HG03060 (cell line): ENCODE results near the gene AKAP13.
"Not testable (repeated sequence)": the region's sequence is repeated elsewhere in the genome, so short reads cannot be mapped to it uniquely, and the experiment has no call there.

Source experiments
- ATAC-seq: cut with Tn5 transposase; IDR thresholded peaks from one replicate; pipeline ENCODE4 v1.9.1; 2021; ENCODE audit warnings: low read depth, moderate number of reproducible peaks; ENCODE audit not compliant: unreplicated experiment

Gene AKAP13

DNA sequence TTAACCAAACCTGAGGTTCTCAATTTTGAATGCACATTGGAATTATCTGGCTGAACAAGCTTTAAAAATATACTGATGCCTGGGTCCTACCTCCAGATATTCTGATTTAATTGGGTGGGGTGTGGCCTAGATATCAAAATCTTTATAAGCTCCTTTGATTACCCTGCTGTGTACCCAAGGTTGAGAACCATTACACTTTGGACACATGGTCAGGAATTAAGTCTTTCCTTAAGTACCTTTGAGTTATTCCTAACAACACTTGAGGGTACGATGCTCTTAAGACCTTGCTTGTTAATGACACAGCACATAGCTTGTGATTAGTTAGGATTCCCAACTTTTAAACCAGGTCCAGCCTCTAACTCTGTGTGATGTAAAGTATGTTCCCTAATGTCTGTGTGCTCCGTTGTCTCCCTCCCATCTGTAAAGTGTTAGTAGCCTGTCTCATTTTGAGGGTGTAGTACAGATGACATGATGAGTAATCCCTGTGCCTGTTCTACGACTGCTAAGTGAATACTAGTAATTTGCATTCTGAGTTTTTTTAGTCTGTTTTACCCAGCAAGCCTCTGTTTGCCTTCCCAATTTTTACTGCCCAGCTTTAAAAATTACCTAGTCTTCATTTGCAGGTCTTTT is 259.5 kb downstream of the AKAP13 start:
- ATAC-seq, result peak; percentile 90

DNA sequence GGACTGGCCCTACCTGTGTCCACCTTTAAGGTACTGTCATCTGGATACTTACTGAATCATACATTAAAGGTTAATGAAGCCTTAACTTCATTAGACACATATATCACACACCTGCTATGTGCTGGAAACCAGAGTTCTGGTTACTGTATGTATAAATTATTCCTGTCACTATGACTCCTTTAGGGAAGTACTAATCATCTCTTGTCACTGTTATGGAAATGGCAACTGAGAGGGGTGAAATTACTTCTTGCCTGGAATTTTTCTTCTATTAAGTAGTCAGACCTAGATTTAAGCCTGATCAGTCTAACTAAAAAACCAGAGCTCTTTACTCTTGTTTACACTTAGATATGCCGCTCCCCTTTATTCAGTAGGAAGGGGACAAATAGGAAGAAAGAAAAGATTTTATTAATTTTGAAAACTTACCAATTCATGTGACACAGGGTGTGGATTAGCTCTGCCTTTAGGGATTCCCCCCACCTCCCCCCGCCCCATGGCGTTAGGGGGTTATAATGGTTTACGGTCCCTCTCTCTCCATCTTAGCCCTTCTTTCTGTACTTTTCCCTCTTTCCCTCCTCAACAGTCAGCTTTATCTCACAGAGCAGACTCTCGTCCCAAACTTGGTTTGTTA is 261.8 kb downstream of the AKAP13 start:
- no peak for ATAC-seq

DNA sequence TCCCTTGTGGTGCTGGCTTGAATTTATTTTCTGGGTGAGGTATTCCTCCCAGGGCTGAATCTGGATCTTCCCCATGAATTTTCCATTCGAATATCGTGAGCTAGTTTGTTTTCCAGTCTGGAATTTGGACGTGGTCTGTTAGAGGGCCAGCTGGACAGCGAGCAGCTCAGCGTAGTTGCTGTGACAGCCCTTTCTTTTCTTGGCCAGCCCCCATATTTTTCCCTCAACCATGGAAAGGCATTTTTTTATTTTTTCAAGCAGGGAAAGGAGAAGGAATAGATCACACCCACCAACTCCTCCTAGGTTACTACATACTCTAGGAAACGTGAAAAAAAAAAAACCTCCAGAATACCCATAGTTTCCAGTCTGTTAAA is 262.3 kb downstream of the AKAP13 start:
- no peak for ATAC-seq

DNA sequence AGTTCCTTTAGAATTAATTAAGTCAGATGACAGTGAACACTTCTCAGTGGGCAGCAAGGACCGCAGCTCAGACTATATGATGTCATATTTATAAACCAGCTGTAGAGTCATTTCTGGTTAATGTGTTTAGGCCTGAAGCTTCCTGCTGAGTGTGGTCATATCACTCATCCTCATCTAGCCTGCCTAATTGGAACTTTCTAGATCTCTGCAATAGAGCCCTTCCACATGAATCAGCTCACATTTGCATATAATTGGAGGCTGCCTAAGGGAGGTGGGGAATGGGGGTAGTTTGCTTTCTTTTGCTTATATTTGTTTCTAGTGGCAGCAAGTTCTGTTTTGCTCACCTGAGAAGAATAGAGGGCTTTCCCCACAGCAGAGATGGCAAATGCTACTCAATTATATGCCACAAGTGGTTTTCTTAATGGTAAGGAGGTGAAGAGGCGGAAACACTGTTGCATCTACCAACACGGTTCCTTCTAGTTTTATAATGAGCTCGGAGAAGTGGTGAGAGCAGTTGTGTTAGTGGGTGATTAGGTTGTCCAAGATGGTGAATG is 266.2 kb downstream of the AKAP13 start:
- no peak for ATAC-seq

DNA sequence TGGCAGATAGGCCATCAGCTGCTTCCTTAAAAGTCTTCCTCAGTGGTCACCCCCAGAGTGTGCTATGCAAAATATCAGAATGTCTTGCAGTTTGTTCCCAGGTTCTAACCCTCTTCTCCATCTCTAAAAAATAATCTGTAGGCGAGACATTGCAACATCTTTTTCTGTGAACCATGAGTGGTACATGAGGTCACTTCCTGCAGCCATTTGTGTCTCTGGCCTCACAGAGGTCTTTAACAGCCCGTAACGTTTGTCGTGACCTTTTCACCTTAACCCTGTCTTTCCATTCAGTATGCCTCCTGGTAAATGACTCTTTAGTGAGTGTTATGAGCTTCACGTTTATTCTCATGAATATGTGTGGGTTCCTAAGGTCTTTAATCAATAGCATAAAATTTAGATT is 269.0 kb downstream of the AKAP13 start:
- no peak for ATAC-seq

DNA sequence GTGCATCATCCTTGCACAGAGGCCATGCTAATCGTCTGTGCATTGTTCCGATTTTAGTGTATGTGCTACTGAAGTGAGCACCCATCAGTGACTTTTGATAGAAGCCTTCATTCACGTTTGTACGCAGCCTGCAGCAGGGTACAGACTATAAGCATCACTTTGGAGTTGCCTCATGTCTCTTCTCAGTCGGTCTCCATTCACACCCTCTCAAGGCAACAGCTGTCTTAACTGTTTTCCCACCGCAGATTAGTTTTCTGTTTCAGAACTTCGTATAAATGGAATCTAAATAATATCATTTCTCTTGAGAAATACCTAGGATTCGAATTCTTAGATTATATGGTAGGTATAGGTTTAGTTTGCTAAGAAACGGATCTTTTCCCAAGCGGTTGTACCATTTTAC is 271.1 kb downstream of the AKAP13 start:
- ATAC-seq, result no peak

DNA sequence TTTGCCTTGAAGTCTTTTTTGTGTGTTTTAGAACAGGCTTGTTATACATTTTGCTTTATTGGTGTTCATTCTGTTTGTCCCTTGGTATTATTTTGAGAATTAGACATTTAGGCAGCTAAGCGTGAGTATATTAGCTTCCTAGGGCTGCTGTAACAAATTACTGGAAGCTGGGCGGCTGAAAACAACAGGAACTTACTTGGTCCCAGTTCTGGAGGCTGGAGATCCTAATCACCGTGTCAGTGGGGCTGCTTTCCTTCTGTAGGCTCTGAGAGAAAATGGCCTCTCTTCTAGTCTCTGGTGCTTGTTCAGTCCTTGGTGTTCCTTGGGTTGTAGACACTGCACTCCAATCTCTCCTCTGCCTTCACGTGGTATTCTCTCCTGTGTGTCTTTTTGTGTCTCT is 272.1 kb downstream of the AKAP13 start:
- ATAC-seq, result no peak

DNA sequence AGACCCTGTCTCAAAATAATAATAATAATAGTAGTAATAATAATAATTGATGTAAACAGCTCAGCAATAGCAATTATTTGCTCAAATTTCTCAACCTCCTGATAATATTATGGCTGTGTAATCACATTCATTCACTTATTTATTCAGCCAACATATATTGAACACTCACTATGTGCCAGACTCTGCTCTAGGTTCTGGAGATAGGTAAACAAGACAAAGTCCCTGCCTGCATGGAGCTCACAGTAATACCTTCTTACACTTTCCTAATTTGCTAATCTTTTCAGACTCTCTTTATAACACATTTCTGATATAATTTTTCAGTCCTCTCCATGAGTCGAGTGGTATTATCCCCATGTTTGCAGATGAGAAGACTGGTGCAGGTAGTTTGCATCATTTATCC is 276.7 kb downstream of the AKAP13 start:
- no peak for ATAC-seq

DNA sequence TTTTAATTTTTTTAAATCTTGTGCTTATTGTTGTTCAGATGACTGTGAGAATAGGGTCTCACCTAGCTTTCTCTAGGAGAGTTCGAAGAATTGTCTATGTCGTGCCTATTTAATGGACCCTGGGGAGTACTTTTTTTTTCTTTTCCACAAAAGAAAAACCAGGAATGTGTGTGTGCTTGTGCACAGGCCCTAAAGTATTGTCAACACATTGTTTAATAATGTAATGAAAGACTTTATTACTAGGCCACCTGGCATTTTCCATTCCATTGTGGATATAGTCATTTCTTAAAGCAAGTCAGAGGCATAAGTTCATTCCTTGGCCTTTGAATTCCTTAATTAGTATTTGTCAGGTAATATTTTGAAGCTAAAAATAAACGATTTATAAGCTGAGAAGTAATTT is 278.4 kb downstream of the AKAP13 start:
- ATAC-seq, result no peak

DNA sequence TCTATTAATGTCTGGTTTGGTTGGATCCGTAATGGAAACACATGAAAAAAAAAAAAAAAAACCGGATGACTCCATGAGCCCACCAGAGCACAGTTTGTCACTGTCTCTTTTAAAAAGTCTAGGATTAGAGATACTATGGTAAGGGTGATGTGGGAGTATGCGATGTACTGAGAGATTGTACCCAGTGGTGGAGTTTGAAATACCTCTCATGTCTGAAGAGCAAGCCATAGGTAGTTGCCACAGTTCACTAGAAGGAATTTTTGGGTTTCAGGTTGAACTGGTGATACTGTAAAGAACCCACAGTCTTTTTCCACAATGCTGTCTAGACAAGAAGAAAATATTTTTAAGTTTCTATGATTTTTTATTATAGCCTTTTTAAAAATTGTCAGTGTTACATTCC is 281.5 kb downstream of the AKAP13 start:
- no peak for ATAC-seq

DNA sequence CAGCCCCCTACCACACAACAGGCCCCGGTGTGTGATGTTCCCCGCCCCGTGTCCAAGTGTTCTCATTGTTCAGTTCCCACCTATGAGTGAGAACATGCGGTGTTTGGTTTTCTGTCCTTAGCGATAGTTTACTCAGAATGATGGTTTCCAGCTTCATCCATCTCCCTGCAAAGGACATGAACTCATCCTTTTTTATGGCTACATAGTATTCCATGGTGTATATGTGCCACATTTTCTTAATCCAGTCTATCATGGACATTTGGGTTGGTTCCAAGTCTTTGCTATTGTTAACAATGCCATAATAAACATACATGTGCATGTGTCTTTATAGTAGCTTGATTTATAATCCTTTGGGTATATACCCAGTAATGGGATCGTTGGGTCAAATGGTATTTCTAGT is 285.3 kb downstream of the AKAP13 start:
- ATAC-seq, result not testable (repeated sequence)

DNA sequence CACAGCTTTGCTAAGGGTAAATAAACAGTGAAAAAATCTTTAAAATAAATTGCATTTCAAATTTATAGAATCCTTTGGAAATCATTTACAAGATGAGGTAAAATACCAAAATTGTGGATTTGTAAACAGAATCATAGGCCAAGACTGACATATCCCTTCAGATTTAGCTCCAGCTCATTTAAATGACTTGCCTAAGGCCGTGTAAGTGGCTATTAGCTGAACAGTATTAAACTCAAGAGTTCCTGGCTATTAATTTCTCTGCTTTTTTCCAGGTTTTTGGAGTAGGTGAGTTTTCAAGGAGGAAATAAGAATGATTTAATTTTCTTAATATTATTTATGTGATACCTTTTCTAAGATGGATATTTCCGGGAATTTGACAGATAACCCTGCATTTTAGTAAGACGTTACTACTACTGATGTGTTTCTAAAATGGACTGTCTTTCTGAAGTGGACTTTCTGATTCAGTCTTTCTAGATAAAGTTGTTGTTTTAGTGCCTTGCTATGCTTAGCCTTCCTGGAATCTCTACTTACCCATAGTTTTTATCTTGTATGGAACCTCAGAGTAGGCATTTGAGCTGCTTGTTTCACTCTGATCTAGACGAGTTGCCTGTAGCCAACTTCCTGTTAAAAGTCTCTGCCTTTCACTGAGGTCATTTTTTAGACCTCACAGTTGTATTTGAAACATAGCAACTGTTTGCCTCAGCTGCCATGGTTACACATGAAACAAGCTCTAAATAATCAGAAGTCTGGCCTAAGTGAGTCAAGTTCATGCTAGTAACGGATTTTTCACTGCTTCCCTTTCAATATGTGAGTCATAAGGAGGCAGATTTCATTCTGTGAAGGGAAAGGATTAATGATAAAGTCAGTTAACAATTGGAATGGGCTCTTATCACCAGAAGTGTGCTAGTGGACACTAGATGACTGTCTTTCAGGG is 287.4 kb downstream of the AKAP13 start:
- ATAC-seq, result peak; percentile 87

DNA sequence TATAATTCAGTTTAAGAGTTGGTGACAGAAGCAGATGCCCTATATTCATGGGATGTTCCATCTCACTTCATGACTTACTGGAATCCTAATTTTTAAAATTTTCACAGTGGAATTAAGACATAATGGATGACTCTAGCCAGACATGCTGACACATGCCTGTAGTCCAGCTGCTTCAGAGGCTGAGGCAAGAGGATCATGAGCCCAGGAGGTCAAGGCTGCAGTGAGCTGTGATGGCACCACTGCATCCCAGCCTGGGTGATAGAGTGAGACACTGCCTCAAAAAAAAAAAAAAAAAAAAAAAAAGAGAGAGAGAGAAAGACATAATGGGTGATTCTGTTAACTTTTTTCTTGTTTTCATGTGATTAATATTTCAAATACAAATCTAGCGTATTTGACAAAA is 290.8 kb downstream of the AKAP13 start:
- no peak for ATAC-seq

DNA sequence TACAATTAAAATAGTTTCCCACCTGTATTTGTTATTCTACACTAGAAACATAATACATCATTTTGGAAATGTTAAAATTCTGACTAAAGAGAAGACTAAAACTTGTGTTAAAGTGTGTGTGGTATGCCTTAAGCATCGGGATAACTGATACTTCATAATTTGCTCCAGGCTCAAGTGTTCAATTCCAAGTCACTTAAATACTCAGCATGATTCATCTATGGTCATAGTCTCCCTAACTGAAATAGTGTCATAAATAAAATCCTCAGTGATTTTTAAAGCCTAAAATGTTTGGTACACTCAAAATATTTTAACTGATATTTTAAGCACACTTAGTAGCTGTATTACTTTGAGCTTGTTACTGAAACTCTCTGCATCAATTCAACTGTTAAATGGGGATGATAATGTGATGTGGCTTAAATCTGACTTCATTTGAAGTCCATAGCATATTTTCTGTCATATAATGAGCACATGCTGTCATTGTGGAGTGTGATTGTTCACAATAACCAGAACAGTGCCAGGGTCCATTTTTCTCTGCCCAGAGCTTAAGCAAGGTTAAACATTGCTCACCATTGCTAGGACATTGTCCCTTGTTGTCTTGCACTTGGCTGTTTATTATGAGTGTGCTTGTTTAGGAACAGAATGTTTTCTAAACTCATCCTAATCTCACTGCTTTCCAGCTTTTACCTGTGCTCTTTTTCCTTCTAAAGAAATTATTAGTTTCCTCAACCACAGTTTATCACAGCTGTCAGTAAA is 292.1 kb downstream of the AKAP13 start:
- no peak for ATAC-seq

DNA sequence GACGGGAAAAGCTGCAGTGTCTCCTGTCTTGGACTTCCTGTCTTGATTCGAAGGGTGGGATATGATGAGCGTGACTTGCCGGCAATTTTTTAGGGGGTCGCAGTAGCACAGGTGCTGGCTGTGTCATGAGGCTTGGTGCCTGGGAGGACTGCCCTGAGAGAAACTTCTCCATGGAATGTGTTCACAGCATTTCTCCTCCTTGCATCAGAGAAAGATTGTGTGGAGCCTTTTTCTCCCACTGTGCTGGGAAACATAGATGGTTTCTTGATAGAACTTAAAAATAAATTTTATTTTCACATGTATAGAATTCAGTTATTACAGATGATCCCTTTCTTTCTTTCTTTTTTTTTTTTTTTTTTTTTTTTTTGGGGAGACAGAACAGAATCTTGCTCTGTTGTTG is 292.9 kb downstream of the AKAP13 start:
- no peak for ATAC-seq

DNA sequence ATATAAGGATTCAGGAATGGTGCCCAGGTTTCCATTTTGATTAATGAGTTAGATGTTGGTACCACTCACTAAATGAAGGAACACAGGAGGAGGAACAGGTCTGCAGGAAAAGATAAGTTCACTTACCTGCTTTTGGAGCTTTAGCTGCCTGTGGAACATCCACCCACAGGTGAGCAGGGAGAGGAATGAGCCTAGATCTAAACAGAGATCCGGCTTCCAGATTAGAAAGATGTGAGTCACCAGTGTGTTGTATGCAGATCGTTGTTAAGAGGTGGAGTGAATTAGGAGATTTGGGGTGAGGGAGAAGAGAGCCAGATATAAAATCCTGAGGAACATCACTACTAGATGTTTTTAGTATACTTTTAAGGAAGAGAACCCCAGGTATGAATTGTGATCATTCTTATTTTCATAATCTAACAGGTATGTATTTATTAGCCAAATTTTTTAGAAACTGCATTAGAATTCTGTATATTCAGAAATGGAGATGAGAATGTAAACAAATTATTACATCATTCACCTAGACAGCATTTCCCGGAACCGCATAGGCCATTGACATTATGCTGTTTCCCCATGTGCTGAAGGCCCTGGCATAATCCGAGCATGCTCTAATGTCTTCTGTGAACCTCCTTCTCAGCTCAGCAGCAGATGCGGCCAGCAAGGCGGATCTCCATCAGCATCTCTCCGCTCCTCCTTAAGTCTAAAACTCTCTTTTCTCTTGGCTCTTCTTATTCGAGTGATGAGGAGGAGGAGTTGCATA is 296.1 kb downstream of the AKAP13 start:
- ATAC-seq, result no peak

DNA sequence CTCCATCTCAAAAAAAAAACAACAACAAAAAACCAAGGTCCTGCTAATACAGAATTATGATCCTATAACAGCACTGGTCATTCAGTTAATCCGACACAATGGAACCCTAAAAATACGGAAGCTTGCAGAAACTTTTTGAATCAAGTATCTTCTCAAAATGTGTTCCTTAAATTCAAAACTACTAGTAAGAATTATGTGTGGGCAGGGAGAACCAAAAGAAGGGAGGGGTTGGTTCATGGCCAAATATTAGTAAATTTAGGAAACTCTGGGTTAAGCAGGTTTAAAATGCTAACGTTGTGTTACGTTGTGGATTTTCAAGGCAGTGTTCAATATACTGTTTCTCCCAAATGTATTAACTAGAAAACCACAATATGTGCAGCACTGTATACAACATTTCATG is 298.8 kb downstream of the AKAP13 start:
- no peak for ATAC-seq

DNA sequence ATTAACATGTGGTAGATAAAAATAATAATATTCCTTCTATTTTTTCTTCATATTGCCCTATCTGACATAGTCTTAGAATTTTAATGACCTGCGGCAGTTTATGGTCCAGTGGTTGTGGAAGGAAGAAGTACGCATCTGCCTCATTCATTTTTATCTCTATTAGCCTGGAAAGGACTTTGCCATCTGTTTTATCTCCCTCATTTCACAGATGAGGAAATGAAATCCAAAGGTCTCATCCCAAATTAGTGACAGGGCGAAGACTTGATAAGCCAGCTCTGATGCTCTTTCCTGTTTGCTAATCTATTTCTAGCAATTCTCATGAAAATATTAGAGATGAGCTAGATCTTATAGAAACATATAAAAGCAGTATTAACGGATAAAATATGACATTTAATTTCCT is 301.0 kb downstream of the AKAP13 start:
- no peak for ATAC-seq

DNA sequence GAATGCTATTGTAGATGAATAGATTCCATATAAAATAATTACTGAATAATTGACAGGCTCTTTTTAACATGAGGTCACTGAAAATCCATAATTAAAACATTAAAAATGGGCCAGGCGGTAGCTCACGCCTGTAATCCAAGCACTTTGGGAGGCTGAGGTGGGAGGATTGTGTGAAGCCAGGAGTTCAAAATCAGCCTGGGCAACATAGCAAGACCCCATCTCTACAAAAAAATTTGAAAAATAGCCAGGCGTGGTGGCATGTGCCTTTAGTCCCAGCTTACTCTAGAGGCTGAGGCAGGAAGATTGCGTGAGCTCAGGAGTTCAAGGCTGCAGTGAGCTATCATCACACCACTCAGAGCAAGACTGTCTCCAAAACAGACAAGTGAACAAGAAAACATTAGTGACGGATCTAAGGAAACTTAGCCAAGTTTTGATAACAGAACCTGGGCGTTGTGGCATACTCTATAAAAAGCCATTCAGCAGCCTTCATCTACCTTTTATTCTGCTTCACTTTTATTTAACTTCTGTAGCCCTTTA is 303.8 kb downstream of the AKAP13 start:
- no peak for ATAC-seq

DNA sequence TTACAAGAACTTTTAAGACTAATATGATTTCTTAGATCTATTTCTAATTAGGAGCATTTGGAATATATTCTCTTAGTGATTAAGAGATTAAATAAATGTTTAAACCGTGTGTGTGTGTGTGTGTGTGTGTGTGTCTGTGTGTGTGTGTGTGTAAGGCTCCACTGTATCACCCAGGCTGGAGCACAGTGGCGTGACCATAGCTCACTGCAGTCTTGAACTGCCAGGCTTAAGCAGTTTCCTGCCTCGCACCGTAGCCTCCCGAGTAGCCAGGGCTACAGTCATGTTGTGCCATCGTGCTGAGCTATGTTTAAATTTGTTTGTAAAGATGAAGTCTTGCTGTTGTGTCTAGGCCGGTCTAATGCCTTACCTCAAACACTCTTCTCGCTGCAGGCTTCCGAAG is 305.0 kb downstream of the AKAP13 start:
- no peak for ATAC-seq
